AG04449 (cell line): ENCODE measurements around the gene BICD2.

ENCODE experiments used
- CTCF ChIA-PET: fragments of 350-600 bp; formaldehyde crosslinking; extraction: SDS; loops from one replicate; lab custom pipeline; 2021; ENCODE audit warnings: antibody characterized with exemption; lab: Yijun Ruan, JAX
- POLR2A ChIA-PET: fragments of 400-600, 350-600 bp; formaldehyde crosslinking; extraction: SDS; loops from one replicate; lab custom pipeline; 2020; ENCODE audit warnings: antibody characterized with exemption, inconsistent platforms; lab: Yijun Ruan, JAX
- DNase-seq: peaks from one replicate; pipeline ENCODE4 v3.0.0-alpha.2; 2010; ENCODE audit warnings: low read depth, low spot score
- H3K4me3 ChIP-seq: 2 replicates; pipeline ENCODE4 v1.5.1; 2011; ENCODE audit warnings: low read depth, mild to moderate bottlenecking, control low read depth, low read length
- CTCF ChIP-seq: IDR thresholded peaks from one replicate; pipeline ENCODE4 v1.5.1; 2011; ENCODE audit warnings: mild to moderate bottlenecking, moderate library complexity, low read length, control low read depth, inconsistent platforms; ENCODE audit not compliant: insufficient read depth; ENCODE audit errors: missing control alignments

Gene BICD2

GRCh38 chr9:92746567-92747458 is 17.8 kb downstream of the BICD2 start:
- ChIA-PET CTCF (interaction anchor here (1.1 to 2.5 kb wide), 4 partner anchors 14 to 29 kb away, joined by 5 to 11 read pairs (median 6); no protein-coding TSS in a partner anchor), POLR2A (no interaction called here)
- no peak for DNase-seq
- no peak for TF ChIP-seq CTCF
- H3K4me3 ChIP-seq, result no peak overlapping the region

- no peak overlapping the region for H3K4me3 ChIP-seq
- POLR2A ChIA-PET, result no interaction called here
- no peak for DNase-seq
- CTCF ChIA-PET, result interaction anchor here (1.0 to 2.5 kb wide), 3 partner anchors 18 to 28 kb away, joined by 3 to 11 read pairs (median 3); no protein-coding TSS in a partner anchor
- no peak for TF ChIP-seq CTCF
Observed at GRCh38 chr9:92745881-92746280, 18.8 kb downstream of the BICD2 start.

- TF ChIP-seq CTCF, result no peak
- ChIA-PET CTCF (interaction anchor here (1.0 kb wide), 2 partner anchors 19 to 20 kb away, joined by 3 read pairs; no protein-coding TSS in a partner anchor), POLR2A (no interaction called here)
- DNase-seq, result no peak
- no peak overlapping the region for H3K4me3 ChIP-seq
Observed at GRCh38 chr9:92745331-92745730, 19.3 kb downstream of the BICD2 start.

- no peak for TF ChIP-seq CTCF
- DNase-seq, result no peak
- ChIA-PET POLR2A (no interaction called here), CTCF (interaction anchor here (0.9 to 1.1 kb wide), 3 partner anchors 11 to 50 kb away, joined by 3 to 5 read pairs (median 3); no protein-coding TSS in a partner anchor)
- no peak overlapping the region for H3K4me3 ChIP-seq
Observed at GRCh38 chr9:92740969-92741368, 23.7 kb downstream of the BICD2 start.

GRCh38 chr9:92740446-92740961 is 24.1 kb downstream of the BICD2 start:
- no peak for DNase-seq
- ChIA-PET POLR2A (no interaction called here), CTCF (interaction anchor here (0.9 to 1.1 kb wide), 3 partner anchors 11 to 51 kb away, joined by 3 to 5 read pairs (median 3); no protein-coding TSS in a partner anchor)
- no peak for TF ChIP-seq CTCF
- H3K4me3 ChIP-seq, result no peak overlapping the region

- TF ChIP-seq CTCF, result no peak
- no peak for DNase-seq
- H3K4me3 ChIP-seq, result no peak overlapping the region
- ChIA-PET CTCF (interaction anchor here (1.1 kb wide), 1 partner anchor 10 kb away, joined by 3 read pairs; no protein-coding TSS in a partner anchor), POLR2A (no interaction called here)
Observed at GRCh38 chr9:92740009-92740408, 24.6 kb downstream of the BICD2 start.
